Bladder microvascular endothelial cell (primary cell): ENCODE results near the gene BRD8. TPM values are rescaled to one million over a fixed set of nuclear protein-coding genes. Genes with fewer than 3 reads are reported as not detected.

ENCODE experiments used
- total RNA-seq: library from RNA; depleted of rRNA; stranded (reverse); fragments of >200 nt; gene quantifications from 2 replicates; pipeline ENCODE4 v1.2.3, GENCODE V29; 2014

Gene BRD8
- 23.5 and 45.7 TPM in 2 replicates for total RNA-seq

GRCh38 chr5:138178516-138179276 lies at the start of gene BRD8, which contains the start of gene KIF20A:
TSS of gene BRD8 (minus strand) at chr5:138178630. CDS start at chr5:138178614, 16 bp downstream.
TSS of gene KIF20A (plus strand) at chr5:138179112. CDS start at chr5:138179681, 569 bp downstream.

GRCh38 chr5:138213161-138214029 lies 35.0 kb upstream of the BRD8 start, which contains the start of gene CDC23:
TSS of gene CDC23 (minus strand) at chr5:138213323. CDS start at chr5:138213312, 11 bp downstream.

GRCh38 chr5:138138949-138139780 lies 39.3 kb downstream of the BRD8 start, which contains the start of gene NME5:
TSS of gene NME5 (minus strand) at chr5:138139428. CDS start at chr5:138138780, 648 bp downstream.

Other genes starting within 250 kb of the BRD8 start
- 9.9 and 24.5 TPM in 2 replicates for gene FAM13B, start 145.6 kb downstream of the BRD8 start, total RNA-seq
- gene WNT8A, start 94.6 kb downstream of the BRD8 start, total RNA-seq, result not detected in 2 replicates
- 0.65 and 1.7 TPM in 2 replicates for gene NME5, start 39.2 kb downstream of the BRD8 start, total RNA-seq
- 43.3 and 65.7 TPM in 2 replicates for gene KIF20A, start 482 bp upstream of the BRD8 start, total RNA-seq
- gene CDC23, start 34.7 kb upstream of the BRD8 start, total RNA-seq, result 18.3 and 35.9 TPM in 2 replicates
- gene GFRA3, start 96.0 kb upstream of the BRD8 start, total RNA-seq, result not detected in 2 replicates
- 3.7 and 8.1 TPM in 2 replicates for gene CDC25C, start 153.2 kb upstream of the BRD8 start, total RNA-seq
- gene FAM53C, start 159.6 kb upstream of the BRD8 start, total RNA-seq, result 17.2 and 31.5 TPM in 2 replicates
- 33.5 and 63.2 TPM in 2 replicates for gene KDM3B, start 174.1 kb upstream of the BRD8 start, total RNA-seq